Progenitor cell of endocrine pancreas (in vitro differentiated cells): ENCODE measurements around the gene PTCH1. TPM values are rescaled to one million over a fixed set of nuclear protein-coding genes. Genes with fewer than 3 reads are reported as not detected.

Source experiments
- DNase-seq: peaks from one replicate; pipeline ENCODE4 v3.0.0; 2021; ENCODE audit warnings: low spot score; ENCODE audit not compliant: unreplicated experiment
- H3K27ac Mint-ChIP-seq: 2 replicates; pipeline ENCODE4 v1.8.0; 2021; ENCODE audit warnings: mild to moderate bottlenecking, moderate library complexity, mixed read lengths
- H3K27me3 Mint-ChIP-seq: 2 replicates; pipeline ENCODE4 v1.8.0; 2021; ENCODE audit warnings: mixed read lengths
- H3K36me3 Mint-ChIP-seq: 2 replicates; pipeline ENCODE4 v1.8.0; 2022; ENCODE audit warnings: mixed read lengths; ENCODE audit not compliant: insufficient read depth
- H3K4me1 Mint-ChIP-seq: 2 replicates; pipeline ENCODE4 v1.8.0; 2021; ENCODE audit warnings: low read depth, mixed read lengths
- H3K4me3 Mint-ChIP-seq: 2 replicates; pipeline ENCODE4 v1.8.0; 2021; ENCODE audit warnings: low read depth, mild to moderate bottlenecking, moderate library complexity, mixed read lengths
- H3K9me3 Mint-ChIP-seq: 2 replicates; pipeline ENCODE4 v1.8.0; 2021; ENCODE audit warnings: low read depth, mixed read lengths
- CTCF ChIP-seq: fragments of 200-600 bp; sonication (generic); IDR thresholded peaks from one replicate; pipeline ENCODE4 v1.5.0; 2021; ENCODE audit warnings: antibody characterized with exemption, mild to moderate bottlenecking; ENCODE audit not compliant: unreplicated experiment
- total RNA-seq: library from RNA; stranded (reverse); gene quantifications from 2 replicates; pipeline ENCODE4 v1.2.1, GENCODE V29; 2021

The PTCH1 gene
- total RNA-seq, 1 donor from 2014 or later = 56.3 TPM

GRCh38 chr9:95529910-95530309, 13.1 kb upstream of the PTCH1 start:
- TF ChIP-seq CTCF = no peak
- H3K4me3 Mint-ChIP-seq = no peak overlapping the region
- H3K27ac Mint-ChIP-seq = no peak overlapping the region
- no peak for DNase-seq
- H3K4me1 Mint-ChIP-seq = no peaks in the 10 kb centered on the region
- peaks cover 25% of the 10 kb centered on the region for H3K27me3 Mint-ChIP-seq
- H3K36me3 Mint-ChIP-seq = no peaks in the 10 kb centered on the region
- H3K9me3 Mint-ChIP-seq = no peaks in the 10 kb centered on the region

GRCh38 chr9:95528908-95529502, 12.2 kb upstream of the PTCH1 start:
- Mint-ChIP-seq H3K27ac (no peak overlapping the region), H3K4me3 (no peak overlapping the region), H3K4me1 (no peaks in the 10 kb centered on the region), H3K9me3 (no peaks in the 10 kb centered on the region), H3K27me3 (peaks cover 25% of the 10 kb centered on the region), H3K36me3 (no peaks in the 10 kb centered on the region)
- DNase-seq = no peak
- no peak for TF ChIP-seq CTCF

GRCh38 chr9:95522871-95523370, 6.2 kb upstream of the PTCH1 start:
- no peak overlapping the region for H3K4me3 Mint-ChIP-seq
- DNase-seq = no peak
- H3K27me3 Mint-ChIP-seq = peaks cover 47% of the 10 kb centered on the region
- no peaks in the 10 kb centered on the region for H3K9me3 Mint-ChIP-seq
- no peaks in the 10 kb centered on the region for H3K36me3 Mint-ChIP-seq
- H3K27ac Mint-ChIP-seq = no peak overlapping the region
- no peak for TF ChIP-seq CTCF
- no peaks in the 10 kb centered on the region for H3K4me1 Mint-ChIP-seq

GRCh38 chr9:95521699-95522098, 4.9 kb upstream of the PTCH1 start:
- no peak for TF ChIP-seq CTCF
- Mint-ChIP-seq H3K27me3 (peaks cover 48% of the 10 kb centered on the region), H3K36me3 (no peaks in the 10 kb centered on the region), H3K4me1 (peaks cover 5% of the 10 kb centered on the region), H3K4me3 (no peak overlapping the region), H3K9me3 (no peaks in the 10 kb centered on the region), H3K27ac (no peak overlapping the region)
- DNase-seq = no peak

- Mint-ChIP-seq H3K9me3 (no peaks in the 10 kb centered on the region), H3K4me3 (peak overlapping the region; percentile 87), H3K27ac (no peak overlapping the region), H3K4me1 (peaks cover 16% of the 10 kb centered on the region), H3K27me3 (peaks cover 75% of the 10 kb centered on the region), H3K36me3 (no peaks in the 10 kb centered on the region)
- no peak for TF ChIP-seq CTCF
- DNase-seq = no peak
Measured at GRCh38 chr9:95517559-95518425, 1.0 kb upstream of the PTCH1 start.
